Stimulated activated CD8-positive, alpha-beta memory T cell treated with anti-CD3 and anti-CD28 coated beads, Interleukin-7, amount 100 ng/mL, for 24 hours (primary cell): Measurements from ENCODE around the gene C9orf50.

ENCODE experiments used
- DNase-seq: peaks from one replicate; pipeline ENCODE4 v3.0.0-alpha.2; 2020; ENCODE audit warnings: low read depth

Gene C9orf50

GRCh38 chr9:129569502-129570449 lies 51.1 kb downstream of the C9orf50 start:
- no peak for DNase-seq

DNA sequence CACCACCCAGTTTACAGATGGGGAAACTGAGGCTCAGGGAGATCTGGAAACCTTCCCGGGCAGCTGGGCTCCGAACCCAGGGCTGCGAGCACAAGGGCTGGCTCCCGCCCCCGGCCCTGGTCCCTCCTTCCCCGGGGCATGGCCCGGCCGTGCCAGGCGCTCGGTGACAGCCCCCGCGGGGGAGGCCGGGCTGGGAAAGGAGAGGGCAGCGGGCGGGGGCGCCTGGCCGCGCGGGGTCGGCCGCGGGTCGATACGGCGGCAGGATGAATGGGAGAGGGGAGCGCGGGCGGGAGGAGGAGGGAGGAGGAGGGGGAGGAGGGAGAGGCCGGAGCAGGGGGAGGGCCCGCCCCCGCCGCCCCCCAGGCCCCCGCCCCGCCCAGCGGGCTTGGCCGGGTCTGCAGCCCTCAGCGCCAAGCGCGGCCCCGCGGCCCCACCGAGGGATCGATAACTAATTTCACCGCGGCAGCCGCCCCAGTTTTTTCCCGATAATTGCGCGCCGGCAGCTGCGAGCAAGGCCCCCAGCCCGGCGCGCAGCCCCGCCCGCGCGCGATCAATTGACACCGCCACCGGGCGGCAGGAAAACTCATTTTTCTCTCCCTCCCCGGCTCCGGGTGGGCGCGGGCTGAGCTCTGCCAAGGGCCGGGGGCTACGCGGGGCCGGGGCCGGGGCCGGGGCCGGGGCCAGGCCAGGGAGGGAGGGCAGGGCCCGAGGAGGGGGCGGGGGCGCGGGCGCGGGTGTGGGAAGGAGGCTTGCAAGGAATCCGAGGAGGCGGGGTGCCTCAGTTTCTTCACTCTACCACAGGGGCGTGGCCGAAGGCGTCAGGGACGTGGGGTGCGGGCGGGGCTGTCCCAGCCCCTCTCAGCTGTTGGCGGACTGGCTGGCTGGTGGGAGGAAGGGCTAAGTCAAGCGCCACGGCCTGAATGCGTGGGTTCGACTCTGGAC lies 52.1 kb downstream of the C9orf50 start:
- no peak for DNase-seq

- no peak for DNase-seq
Measured at GRCh38 chr9:129567842-129568559, 52.9 kb downstream of the C9orf50 start.

- no peak for DNase-seq
Measured at GRCh38 chr9:129567329-129567728, 53.6 kb downstream of the C9orf50 start.

DNA sequence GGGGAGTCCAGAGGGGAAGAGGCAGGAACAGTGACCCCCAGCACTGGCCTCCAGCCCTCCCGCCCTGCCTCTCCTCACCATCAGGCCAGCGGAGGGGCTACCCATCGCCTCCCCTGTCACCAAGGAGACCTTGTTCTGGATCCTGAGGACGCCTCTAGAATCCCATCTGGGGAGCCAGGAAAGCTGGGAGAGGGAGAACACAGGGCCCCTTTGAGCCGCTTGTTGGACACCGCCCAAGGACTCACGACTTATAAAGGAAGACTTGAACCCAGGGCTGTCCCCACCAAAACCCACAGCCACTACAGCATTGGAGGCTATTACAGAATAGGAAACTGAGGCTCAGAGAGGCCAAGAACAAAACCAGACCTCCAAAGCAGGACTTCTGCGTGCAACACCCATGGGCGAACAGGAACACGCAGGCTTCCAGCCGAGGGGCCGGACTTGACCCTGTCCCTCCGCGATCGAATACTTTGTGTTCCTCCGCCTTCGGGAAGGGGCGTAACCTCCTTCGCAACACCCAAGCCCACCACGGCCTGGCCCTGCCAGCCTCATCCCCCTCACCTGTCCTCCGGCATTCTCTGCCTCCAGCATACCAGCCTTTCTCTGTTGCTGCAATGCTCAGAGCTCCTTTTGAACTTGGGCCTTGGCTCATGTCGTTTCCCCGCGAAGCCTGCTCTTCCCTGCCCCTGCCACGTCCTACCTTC lies 54.2 kb downstream of the C9orf50 start:
- no peak for DNase-seq

GRCh38 chr9:129562917-129563316 lies 58.0 kb downstream of the C9orf50 start:
- no peak for DNase-seq

DNA sequence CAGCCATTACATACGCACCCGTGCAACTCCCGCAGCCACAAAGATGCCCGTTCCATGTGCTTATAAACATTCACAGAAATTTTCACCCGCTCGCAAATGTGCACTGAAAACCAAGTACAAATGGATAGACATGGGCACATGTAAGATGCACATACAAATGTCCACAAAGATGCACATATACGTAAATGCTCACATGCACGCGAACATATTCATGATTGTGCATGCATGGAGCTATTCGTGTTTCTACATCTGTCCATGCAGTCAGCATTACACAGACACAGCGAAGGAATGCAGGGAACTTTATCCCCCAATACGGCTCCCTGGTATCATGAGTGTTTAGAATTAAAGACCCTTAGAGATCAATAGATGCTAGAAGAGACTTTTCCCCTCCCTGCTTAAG lies 58.4 kb downstream of the C9orf50 start:
- DNase-seq: no peak
